K562 (cell line): ENCODE measurements around the gene CHD5. TPM values are rescaled to one million over a fixed set of nuclear protein-coding genes. Genes with fewer than 3 reads are reported as not detected.

ENCODE experiments used
- ATF7 ChIP-seq: fragments of 450-650 bp; IDR thresholded peaks from 2 replicates; pipeline ENCODE4 v1.7.1; 2014; ENCODE audit warnings: mild to moderate bottlenecking, moderate library complexity
- NFE2L1 ChIP-seq: fragments of 450-650 bp; IDR thresholded peaks from 2 replicates; pipeline ENCODE4 v1.6.1; 2016; ENCODE audit warnings: missing genetic modification characterization, low read depth, mild to moderate bottlenecking, missing compliant biosample characterization, moderate library complexity, borderline replicate concordance
- SREBF2 ChIP-seq: sonication (generic); formaldehyde crosslinking; IDR thresholded peaks from 2 replicates; pipeline ENCODE4 v1.4.0; 2020; ENCODE audit warnings: mild to moderate bottlenecking, missing genetic modification reagents
- TBP ChIP-seq: optimal IDR thresholded peaks from 2 replicates; pipeline ENCODE3; 2011; ENCODE audit warnings: low read depth, low read length, improper control_type of control experiment
- TCFL5 ChIP-seq: fragments of 250-450 bp; sonication (Bioruptor Pico); conservative IDR thresholded peaks from 2 replicates; pipeline ENCODE4 v1.6.1; 2021; ENCODE audit warnings: mild to moderate bottlenecking, moderate library complexity, matching md5 sums
- ZBTB7A ChIP-seq: IDR thresholded peaks from 2 replicates; pipeline ENCODE4 v1.6.1; 2011; ENCODE audit warnings: low read depth, mild to moderate bottlenecking, low read length, moderate library complexity, borderline replicate concordance; ENCODE audit not compliant: control insufficient read depth
- ZNF347 ChIP-seq: fragments of 450-650 bp; formaldehyde crosslinking; IDR thresholded peaks from 2 replicates; pipeline ENCODE4 v1.4.0; 2020; ENCODE audit warnings: low read depth, mild to moderate bottlenecking, moderate library complexity
- polyA plus RNA-seq, 8 experiments: library from polyadenylated mRNA; depleted of rRNA in 4 of 8; stranded (reverse) in 5 of 8; unstranded in 3 of 8; fragments of >200 nt; fragmentation: Nextera tagmentation in 2 of 8; fragmentation: Illumina TruSeq in 1 of 8; extraction: Ambion mirVana in 2 of 8; extraction: Trizol in 1 of 8; gene quantifications; 2 replicates each; pipeline versions ENCODE4 v1.2.1 to v1.2.3, GENCODE V29; 2011 to 2014; ENCODE audit warnings: inconsistent platforms in 1 of 8, missing spikeins in 1 of 8
- total RNA-seq, 7 experiments: library from RNA; depleted of rRNA in 6 of 7; stranded (reverse); fragments of >200 nt in 6 of 7; fragmentation: Illumina TruSeq in 2 of 7; extraction: Trizol in 2 of 7; gene quantifications; 2 replicates each; pipeline versions ENCODE4 v1.2.1 to v1.2.3, GENCODE V29; 2011 to 2021; ENCODE audit warnings: low replicate concordance in 1 of 7
- TF ChIP-seq, protein P1 (sequence below): sonication (generic); formaldehyde crosslinking; IDR thresholded peaks from 2 replicates; pipeline ENCODE4 v1.8.0; 2022; ENCODE audit warnings: mild to moderate bottlenecking, missing genetic modification reagents, borderline replicate concordance
- TF ChIP-seq, protein P2 (sequence below): sonication (generic); formaldehyde crosslinking; IDR thresholded peaks from 2 replicates; pipeline ENCODE4 v1.8.0; 2022; ENCODE audit warnings: mild to moderate bottlenecking, missing genetic modification reagents
- TF ChIP-seq, protein P3 (sequence below), 2 experiments: fragments of 450-650 bp; formaldehyde crosslinking in 1 of 2; IDR thresholded peaks; 2 replicates each; pipeline versions ENCODE4 v1.4.0 to v1.6.1; 2014 to 2020; ENCODE audit warnings: mild to moderate bottlenecking in 2 of 2, borderline replicate concordance in 1 of 2, low read depth in 1 of 2

CHD5 gene
- total and polyA plus RNA-seq, 9 of the 15 experiments (the other 6 are each of a cell fraction or from before 2014, with no cell fraction given) = 0.03 to 0.52 (median 0.11) TPM; not detected in 2

DNA sequence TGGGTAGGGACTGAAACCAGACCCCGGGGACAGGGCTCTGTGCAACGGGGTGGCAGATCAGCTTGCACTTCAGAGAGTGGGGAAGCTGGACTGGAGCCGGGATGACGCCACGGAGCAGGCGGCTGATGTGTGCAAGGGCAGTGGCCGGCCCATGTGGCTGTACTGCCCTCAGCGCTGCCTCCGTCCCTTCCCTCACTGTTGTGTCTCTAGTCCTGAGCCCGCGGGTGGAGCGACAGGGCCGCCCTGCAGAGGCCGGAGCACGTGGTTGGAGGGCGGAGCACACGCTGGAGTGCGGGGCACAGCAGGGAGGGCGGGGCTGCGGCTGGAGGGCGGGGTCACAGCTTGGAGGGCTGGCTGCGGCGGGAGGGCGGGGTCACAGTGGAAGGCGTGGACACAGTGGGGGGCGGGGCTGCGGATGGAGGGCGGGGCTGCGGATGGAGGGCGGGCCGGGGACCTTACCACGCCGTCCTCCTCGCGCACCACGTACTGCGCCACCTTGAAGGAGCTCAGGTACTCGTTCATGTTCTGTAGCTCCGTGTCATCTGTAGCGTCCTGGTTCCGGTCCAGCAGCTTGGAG, 52.4 kb downstream of the CHD5 start (continued):
- no peak for TF ChIP-seq TBP
- TF ChIP-seq, protein P1, sequence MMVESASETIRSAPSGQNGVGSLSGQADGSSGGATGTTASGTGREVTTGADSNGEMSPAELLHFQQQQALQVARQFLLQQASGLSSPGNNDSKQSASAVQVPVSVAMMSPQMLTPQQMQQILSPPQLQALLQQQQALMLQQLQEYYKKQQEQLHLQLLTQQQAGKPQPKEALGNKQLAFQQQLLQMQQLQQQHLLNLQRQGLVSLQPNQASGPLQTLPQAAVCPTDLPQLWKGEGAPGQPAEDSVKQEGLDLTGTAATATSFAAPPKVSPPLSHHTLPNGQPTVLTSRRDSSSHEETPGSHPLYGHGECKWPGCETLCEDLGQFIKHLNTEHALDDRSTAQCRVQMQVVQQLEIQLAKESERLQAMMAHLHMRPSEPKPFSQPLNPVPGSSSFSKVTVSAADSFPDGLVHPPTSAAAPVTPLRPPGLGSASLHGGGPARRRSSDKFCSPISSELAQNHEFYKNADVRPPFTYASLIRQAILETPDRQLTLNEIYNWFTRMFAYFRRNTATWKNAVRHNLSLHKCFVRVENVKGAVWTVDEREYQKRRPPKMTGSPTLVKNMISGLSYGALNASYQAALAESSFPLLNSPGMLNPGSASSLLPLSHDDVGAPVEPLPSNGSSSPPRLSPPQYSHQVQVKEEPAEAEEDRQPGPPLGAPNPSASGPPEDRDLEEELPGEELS = peak; percentile 96
- no peak for TF ChIP-seq NFE2L1
- no peak for TF ChIP-seq ZBTB7A
- TF ChIP-seq, protein P2, sequence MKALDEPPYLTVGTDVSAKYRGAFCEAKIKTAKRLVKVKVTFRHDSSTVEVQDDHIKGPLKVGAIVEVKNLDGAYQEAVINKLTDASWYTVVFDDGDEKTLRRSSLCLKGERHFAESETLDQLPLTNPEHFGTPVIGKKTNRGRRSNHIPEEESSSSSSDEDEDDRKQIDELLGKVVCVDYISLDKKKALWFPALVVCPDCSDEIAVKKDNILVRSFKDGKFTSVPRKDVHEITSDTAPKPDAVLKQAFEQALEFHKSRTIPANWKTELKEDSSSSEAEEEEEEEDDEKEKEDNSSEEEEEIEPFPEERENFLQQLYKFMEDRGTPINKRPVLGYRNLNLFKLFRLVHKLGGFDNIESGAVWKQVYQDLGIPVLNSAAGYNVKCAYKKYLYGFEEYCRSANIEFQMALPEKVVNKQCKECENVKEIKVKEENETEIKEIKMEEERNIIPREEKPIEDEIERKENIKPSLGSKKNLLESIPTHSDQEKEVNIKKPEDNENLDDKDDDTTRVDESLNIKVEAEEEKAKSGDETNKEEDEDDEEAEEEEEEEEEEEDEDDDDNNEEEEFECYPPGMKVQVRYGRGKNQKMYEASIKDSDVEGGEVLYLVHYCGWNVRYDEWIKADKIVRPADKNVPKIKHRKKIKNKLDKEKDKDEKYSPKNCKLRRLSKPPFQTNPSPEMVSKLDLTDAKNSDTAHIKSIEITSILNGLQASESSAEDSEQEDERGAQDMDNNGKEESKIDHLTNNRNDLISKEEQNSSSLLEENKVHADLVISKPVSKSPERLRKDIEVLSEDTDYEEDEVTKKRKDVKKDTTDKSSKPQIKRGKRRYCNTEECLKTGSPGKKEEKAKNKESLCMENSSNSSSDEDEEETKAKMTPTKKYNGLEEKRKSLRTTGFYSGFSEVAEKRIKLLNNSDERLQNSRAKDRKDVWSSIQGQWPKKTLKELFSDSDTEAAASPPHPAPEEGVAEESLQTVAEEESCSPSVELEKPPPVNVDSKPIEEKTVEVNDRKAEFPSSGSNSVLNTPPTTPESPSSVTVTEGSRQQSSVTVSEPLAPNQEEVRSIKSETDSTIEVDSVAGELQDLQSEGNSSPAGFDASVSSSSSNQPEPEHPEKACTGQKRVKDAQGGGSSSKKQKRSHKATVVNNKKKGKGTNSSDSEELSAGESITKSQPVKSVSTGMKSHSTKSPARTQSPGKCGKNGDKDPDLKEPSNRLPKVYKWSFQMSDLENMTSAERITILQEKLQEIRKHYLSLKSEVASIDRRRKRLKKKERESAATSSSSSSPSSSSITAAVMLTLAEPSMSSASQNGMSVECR (CRISPR knock-in tag) = peak; percentile 79
- TF ChIP-seq ZNF347 = no peak
- no peak for TF ChIP-seq SREBF2 (CRISPR knock-in tag)
- no peak for TF ChIP-seq ATF7
- TF ChIP-seq, protein P3, sequence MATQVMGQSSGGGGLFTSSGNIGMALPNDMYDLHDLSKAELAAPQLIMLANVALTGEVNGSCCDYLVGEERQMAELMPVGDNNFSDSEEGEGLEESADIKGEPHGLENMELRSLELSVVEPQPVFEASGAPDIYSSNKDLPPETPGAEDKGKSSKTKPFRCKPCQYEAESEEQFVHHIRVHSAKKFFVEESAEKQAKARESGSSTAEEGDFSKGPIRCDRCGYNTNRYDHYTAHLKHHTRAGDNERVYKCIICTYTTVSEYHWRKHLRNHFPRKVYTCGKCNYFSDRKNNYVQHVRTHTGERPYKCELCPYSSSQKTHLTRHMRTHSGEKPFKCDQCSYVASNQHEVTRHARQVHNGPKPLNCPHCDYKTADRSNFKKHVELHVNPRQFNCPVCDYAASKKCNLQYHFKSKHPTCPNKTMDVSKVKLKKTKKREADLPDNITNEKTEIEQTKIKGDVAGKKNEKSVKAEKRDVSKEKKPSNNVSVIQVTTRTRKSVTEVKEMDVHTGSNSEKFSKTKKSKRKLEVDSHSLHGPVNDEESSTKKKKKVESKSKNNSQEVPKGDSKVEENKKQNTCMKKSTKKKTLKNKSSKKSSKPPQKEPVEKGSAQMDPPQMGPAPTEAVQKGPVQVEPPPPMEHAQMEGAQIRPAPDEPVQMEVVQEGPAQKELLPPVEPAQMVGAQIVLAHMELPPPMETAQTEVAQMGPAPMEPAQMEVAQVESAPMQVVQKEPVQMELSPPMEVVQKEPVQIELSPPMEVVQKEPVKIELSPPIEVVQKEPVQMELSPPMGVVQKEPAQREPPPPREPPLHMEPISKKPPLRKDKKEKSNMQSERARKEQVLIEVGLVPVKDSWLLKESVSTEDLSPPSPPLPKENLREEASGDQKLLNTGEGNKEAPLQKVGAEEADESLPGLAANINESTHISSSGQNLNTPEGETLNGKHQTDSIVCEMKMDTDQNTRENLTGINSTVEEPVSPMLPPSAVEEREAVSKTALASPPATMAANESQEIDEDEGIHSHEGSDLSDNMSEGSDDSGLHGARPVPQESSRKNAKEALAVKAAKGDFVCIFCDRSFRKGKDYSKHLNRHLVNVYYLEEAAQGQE (IDR thresholded peaks at IDR 0.05; ENCODE audit: borderline replicate concordance) = peak; percentile 37
- TF ChIP-seq, protein P3 (CRISPR knock-in tag; IDR thresholded peaks at IDR 0.05; ENCODE audit: low read depth) = no peak
- no peak for TF ChIP-seq TCFL5 (CRISPR knock-in tag)
